IPS-NIHi11 (cell line): ENCODE data around the gene OR52K2.
"Not testable (repeated sequence)": the region's sequence is repeated elsewhere in the genome, so short reads cannot be mapped to it uniquely, and the experiment has no call there.

Source experiments
- DNase-seq: peaks from one replicate; pipeline ENCODE4 v3.0.0; 2012; ENCODE audit warnings: mixed read lengths, low spot score

OR52K2 gene

GRCh38 chr11:4448995-4449394, at the start of gene OR52K2:
Gene OR52K2, plus strand, starts transcription at chr11:4449295. Its CDS starts 45 bp downstream, at chr11:4449340.
- no peak for DNase-seq

- not testable (repeated sequence) for DNase-seq
These were observed 42.9 kb upstream of the OR52K2 start for GRCh38 chr11:4406206-4406605.

GRCh38 chr11:4416306-4416705, 32.8 kb upstream of the OR52K2 start:
- no peak for DNase-seq

GRCh38 chr11:4416816-4417215, 32.3 kb upstream of the OR52K2 start:
- DNase-seq, result no peak

GRCh38 chr11:4418403-4418802, 30.7 kb upstream of the OR52K2 start:
- no peak for DNase-seq

DNA sequence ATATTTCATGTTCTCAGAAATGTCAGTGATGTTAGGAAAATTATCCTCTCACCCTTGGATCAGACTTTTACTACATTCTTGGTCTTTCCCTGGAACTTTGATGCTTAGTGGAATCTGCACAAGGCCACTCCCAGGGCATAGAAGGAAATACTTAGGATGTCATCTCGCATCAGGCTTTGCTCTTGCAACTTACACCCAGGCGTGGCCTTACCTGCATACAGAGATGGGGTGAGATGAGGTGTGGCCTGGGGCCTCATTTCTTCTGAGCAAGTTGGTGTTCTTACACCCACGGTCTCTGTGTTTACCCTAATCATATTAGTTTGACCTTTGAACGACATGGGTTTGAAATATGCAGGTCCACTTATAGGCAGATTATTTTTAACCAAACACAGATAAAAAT, 19.0 kb upstream of the OR52K2 start:
- DNase-seq, result no peak

GRCh38 chr11:4433856-4434255, 15.2 kb upstream of the OR52K2 start:
- no peak for DNase-seq

DNA sequence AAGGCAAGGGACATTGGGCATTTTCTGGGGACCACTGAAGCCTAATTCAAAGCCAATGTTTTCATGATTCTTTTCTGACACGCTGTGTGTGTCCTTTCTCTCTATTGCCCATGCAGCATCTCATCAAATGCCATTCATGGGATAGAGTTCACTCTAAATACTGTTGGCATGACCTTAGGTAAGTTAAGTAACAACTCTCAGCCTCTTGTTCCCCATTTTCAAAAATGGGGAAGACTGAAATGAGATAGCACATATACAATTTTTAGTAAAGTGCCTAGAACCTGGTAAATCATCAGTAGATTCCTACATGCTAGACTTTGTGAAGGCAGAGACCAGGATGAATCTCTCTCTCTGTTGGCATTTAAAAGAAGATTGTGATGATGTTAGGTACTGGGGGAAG, 12.7 kb upstream of the OR52K2 start:
- DNase-seq, result no peak

GRCh38 chr11:4441515-4441914, 7.6 kb upstream of the OR52K2 start:
- no peak for DNase-seq

- no peak for DNase-seq
These were observed 5.7 kb upstream of the OR52K2 start for GRCh38 chr11:4443232-4443891.

GRCh38 chr11:4453118-4453517, 4.0 kb downstream of the OR52K2 start:
- no peak for DNase-seq

DNA sequence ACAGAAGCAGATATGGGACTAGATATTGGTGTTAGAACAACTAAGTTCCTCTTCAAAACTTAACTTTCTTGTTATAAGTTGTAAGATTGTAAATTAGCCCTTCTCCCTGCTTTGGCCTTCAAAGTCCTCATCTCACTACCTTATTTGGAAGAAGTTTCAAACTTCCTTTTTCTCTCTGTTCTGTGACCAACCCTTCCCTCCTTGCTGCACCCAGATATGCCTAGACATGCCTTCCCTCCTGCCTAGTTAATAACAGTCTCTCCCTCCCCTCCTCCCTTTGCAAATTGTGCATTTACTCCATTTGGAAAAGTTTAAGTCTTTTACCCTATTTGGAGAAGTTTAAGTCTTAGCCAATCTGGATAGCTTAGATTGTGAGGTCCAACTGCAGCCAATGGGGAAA, 4.9 kb downstream of the OR52K2 start:
- no peak for DNase-seq

DNA sequence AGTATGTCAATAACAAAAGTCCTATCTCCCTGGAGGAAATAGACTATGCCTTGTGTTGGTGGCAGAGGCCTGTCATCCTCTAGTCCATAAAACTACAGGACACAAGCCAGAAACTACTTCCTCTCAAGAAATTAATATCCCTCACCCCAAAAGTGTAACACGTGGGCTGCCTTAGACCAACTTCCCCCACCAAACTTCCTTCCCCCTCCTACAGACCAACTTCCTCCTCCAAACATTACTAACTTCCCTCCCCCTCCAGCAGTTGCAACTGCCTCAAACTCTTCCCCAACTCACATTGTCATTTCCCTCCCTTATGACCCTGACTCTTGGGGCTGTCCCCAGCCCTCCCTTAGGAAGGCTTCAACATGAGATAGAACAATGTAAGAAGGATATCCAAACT, 6.3 kb downstream of the OR52K2 start:
- no peak for DNase-seq

DNA sequence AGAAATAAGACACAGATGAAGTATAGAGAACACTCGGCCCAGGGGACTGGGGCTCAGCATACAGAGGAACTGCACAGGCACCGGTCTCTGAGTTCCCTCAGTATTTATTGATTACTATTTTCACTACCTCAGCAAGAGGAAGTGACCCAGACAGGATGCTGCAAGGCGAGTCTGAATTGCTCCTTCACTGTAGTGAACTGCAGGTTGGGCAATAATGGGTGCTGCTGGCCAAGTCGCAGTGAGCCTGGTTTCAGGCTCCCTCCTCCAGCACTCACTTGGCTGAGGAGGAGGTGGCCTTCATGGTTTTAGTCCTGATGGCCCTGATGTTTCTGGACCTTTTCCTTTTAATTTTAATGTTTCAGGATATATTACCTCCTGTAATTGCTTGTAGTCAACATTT, 10.4 kb downstream of the OR52K2 start:
- DNase-seq, result no peak

GRCh38 chr11:4460151-4460550, 11.1 kb downstream of the OR52K2 start:
- DNase-seq, result no peak

DNA sequence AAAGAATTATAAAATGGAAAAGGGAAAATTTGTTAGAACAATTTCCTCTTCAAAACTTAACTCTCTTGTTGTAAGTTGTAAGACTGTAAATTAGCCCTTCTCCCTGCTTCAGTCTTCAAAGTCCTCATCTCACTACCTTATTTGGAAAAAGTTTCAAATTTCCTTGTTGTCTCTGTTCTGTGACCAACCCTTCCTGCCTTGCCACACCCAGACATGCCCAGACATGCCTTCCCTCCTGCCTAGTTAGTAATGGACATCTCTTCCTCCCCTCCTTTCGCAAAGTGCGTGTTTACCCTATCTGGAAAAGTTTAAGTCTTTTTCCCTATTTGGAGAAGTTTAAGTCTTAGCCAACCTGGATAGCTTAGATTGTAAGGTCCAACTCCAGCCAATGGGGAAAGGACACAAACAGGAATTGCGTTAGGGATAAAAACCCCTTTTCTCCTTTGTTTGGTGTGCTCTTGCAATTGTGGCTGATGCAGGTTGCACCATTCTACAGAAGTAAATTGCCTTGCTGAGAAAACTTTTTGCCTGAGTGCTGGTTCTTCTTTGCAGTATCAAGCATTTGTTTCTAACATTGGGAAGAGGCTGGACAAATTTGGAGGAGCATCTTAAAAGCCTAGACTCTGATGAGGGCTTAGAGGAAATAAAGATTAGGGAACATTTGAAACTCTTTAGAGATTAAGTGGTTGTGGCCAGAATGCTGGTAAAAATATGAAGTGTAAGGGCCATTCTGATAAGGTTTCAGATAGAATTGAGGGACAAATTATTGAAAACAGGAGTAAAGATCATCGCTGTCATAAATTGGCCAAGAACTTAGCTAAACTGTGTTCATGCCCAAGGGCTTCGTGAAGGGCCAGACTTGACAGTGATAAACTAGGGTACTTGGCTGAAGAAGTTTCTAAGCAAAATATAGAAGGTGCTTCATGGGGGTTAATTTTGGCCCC, 15.4 kb downstream of the OR52K2 start:
- no peak for DNase-seq

GRCh38 chr11:4465407-4465806, 16.3 kb downstream of the OR52K2 start:
- DNase-seq, result no peak

DNA sequence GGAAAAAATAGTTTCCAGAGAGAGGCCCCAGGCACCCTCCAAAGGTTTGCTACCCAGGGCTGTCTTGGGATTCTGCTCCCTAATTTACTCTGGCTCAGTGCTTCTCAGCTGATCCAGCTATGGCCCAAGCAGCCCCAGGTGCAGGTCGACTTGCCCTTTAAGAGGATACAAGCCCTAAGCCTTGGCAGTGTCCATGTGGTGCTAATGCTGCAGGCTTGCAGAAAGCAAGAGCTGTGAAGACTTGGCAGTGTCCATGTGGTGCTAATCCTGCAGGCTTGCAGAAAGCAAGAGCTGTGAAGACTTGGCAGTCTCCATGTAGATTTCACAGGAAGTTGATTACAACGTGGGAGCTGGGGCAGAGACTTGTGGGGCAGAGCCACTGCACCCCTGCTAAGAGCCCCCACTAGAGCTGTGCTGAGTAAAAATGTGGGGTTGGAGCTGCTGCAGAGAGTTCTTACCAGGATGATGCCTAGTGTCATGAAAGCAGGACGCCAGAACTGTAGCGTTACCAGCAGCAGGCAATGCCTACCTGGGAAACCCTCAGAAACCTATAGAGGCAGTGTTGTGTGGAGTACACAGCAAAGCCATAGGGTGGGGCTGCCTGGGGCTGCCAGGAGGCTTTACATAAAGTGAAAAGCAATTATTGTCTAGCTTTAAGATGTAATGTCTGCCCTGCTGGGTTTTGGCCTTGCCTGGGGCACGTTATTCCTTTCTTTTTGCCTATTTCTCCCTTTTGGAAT, 17.2 kb downstream of the OR52K2 start:
- peak; percentile 27 for DNase-seq

DNA sequence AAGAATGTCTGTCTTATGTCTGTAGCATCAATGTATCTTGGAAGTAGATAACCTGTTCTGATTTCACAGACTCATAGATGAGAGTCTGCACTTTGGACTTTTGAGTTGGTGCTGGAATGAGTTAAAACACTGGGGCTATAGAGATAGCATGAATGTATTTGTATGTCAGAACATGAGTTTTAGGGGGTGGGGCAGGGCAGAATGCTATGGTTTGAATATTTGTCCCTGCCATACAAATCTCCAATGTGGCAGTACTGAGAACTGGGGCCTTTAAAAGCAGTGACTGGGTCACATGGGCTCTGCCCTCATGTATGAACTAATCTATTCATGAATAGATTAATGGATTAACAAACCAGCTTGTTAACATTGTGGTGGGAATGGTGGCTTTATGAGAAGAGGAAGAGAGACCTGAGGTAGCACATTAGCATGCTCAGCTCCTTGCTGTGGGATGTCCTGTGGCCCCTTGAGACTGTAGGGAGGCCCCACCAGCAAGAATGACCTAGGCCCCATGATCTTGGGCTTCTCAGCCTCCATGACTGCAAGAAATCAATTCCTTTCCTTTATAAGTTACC, 17.9 kb downstream of the OR52K2 start:
- no peak for DNase-seq

- DNase-seq, result no peak
These were observed 18.9 kb downstream of the OR52K2 start for GRCh38 chr11:4467811-4468606.

DNA sequence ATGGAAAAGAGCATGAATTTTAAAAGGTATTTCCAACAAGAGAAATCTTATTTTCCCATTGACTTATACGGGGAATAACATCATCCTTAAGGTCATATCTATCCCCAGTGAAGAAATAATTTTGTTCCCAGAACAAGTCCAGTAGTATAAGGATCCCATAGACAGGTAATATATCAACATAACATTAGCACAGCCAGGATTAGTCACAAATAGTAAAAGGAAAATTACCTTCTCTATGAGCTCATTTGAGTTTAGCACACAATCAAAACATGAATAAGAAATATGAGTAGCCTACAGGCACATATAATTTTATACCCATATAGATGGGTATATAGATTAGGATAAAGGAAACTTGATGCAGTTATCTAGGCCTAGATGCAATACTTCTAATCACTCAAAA, 30.5 kb downstream of the OR52K2 start:
- no peak for DNase-seq
